HG02678 (cell line): ENCODE measurements around the gene PARVA.

Experiments used
- ATAC-seq: cut with Tn5 transposase; IDR thresholded peaks from one replicate; pipeline ENCODE4 v1.9.1; 2021; ENCODE audit warnings: mild to moderate bottlenecking, moderate library complexity; ENCODE audit not compliant: unreplicated experiment

The PARVA gene

GRCh38 chr11:12523180-12523924 lies 146.0 kb downstream of the PARVA start:
- no peak for ATAC-seq

GRCh38 chr11:12524865-12525264 lies 147.5 kb downstream of the PARVA start:
- no peak for ATAC-seq

- ATAC-seq = no peak
Observed at GRCh38 chr11:12525466-12526055, 148.2 kb downstream of the PARVA start.

- ATAC-seq = no peak
Observed at GRCh38 chr11:12526789-12527188, 149.4 kb downstream of the PARVA start.

- ATAC-seq = no peak
Observed at GRCh38 chr11:12528487-12528886, 151.1 kb downstream of the PARVA start.

- ATAC-seq = no peak
Observed at GRCh38 chr11:12529041-12529440, 151.7 kb downstream of the PARVA start.

GRCh38 chr11:12529793-12530192 lies 152.4 kb downstream of the PARVA start:
- no peak for ATAC-seq

- no peak for ATAC-seq
Observed at GRCh38 chr11:12531020-12531419, 153.6 kb downstream of the PARVA start.

- ATAC-seq = no peak
Observed at GRCh38 chr11:12531681-12532080, 154.3 kb downstream of the PARVA start.

- ATAC-seq = no peak
Observed at GRCh38 chr11:12532580-12532979, 155.2 kb downstream of the PARVA start.

- no peak for ATAC-seq
Observed at GRCh38 chr11:12534549-12534948, 157.2 kb downstream of the PARVA start.

GRCh38 chr11:12535321-12535720 lies 157.9 kb downstream of the PARVA start:
- ATAC-seq = no peak

GRCh38 chr11:12536566-12536965 lies 159.2 kb downstream of the PARVA start:
- ATAC-seq = no peak

- no peak for ATAC-seq
Observed at GRCh38 chr11:12537778-12538401, 160.5 kb downstream of the PARVA start.

- ATAC-seq = no peak
Observed at GRCh38 chr11:12538889-12539421, 161.6 kb downstream of the PARVA start.

- ATAC-seq = no peak
Observed at GRCh38 chr11:12539572-12539971, 162.2 kb downstream of the PARVA start.

GRCh38 chr11:12540075-12540680 lies 162.8 kb downstream of the PARVA start:
- ATAC-seq = no peak

GRCh38 chr11:12540913-12541582 lies 163.7 kb downstream of the PARVA start:
- ATAC-seq = no peak

GRCh38 chr11:12541583-12542151 lies 164.3 kb downstream of the PARVA start:
- ATAC-seq = no peak

GRCh38 chr11:12542186-12542935 lies 165.0 kb downstream of the PARVA start:
- no peak for ATAC-seq
